ENCODE measurements around the gene NDEL1. TPM values are rescaled to one million over a fixed set of nuclear protein-coding genes. Genes with fewer than 3 reads are reported as not detected.
A peak's percentile ranks its signal among the peaks of the same experiment; 100 is the strongest.

The NDEL1 gene
- total and polyA plus RNA-seq, 3 donors from 2014 or later: 51.2 to 85.4 (median 73.1) TPM

DNA sequence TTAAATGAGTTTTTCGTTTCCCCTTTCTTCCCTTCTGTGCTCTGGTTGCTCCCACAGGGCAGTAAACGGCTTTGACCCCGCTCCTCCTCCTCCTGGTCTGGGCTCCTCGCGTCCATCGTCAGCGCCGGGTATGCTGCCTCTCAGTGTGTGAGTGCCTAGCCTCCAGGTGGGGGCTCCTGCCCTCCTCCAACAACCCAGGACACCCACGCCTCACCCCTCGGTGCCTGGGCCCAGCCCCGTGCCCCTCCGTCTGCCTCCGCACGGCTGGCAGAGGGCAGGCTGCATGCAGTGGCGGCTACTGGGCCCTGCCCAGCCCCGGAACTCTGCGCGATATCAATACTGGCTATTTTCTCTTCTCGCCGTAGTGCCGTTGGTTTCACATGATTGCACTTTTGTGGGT is 31.2 kb downstream of the NDEL1 start:
- H3K4me3 ChIP-seq: no peak overlapping the region
- intact Hi-C loops (cut with DNase I; ENCODE audit: low total_unique reads): no loop called here
- 91 to 95% methylated on average over 21 of the region's 21 CpGs for WGBS, 2 donors
- peaks cover 40% of the 10 kb centered on the region for H3K4me1 ChIP-seq
- no peak for DNase-seq
- no peak for TF ChIP-seq POLR2A (IDR thresholded peaks at IDR 0.05)
- TF ChIP-seq, protein P1, sequence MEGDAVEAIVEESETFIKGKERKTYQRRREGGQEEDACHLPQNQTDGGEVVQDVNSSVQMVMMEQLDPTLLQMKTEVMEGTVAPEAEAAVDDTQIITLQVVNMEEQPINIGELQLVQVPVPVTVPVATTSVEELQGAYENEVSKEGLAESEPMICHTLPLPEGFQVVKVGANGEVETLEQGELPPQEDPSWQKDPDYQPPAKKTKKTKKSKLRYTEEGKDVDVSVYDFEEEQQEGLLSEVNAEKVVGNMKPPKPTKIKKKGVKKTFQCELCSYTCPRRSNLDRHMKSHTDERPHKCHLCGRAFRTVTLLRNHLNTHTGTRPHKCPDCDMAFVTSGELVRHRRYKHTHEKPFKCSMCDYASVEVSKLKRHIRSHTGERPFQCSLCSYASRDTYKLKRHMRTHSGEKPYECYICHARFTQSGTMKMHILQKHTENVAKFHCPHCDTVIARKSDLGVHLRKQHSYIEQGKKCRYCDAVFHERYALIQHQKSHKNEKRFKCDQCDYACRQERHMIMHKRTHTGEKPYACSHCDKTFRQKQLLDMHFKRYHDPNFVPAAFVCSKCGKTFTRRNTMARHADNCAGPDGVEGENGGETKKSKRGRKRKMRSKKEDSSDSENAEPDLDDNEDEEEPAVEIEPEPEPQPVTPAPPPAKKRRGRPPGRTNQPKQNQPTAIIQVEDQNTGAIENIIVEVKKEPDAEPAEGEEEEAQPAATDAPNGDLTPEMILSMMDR (IDR thresholded peaks at IDR 0.05): no peak
- no peaks in the 10 kb centered on the region for H3K36me3 ChIP-seq (ENCODE audit: low read depth, missing control alignments)
- H3K9me3 ChIP-seq: no peaks in the 10 kb centered on the region
- no peak overlapping the region for H3K27ac ChIP-seq
- H3K27me3 ChIP-seq: no peaks in the 10 kb centered on the region

DNA sequence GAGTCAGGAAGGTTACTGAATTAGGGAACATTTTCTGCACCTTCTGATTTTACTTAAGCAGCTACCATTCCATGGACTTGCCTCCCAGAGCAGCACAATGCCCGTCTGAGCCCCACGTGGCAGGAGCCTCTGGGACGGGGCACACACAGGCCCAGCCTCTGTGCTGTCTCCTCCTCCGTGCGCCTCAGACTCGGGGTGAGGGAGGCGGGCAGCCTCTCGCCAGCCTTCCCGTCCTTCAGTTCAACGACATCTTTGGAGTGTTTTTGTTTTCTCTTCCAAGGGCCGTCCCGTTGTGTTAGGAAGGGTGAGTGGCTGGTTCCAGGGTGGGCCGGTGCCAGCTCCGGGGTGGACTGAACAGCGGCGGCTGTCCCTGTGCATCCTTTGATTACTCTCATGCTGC is 31.8 kb downstream of the NDEL1 start:
- TF ChIP-seq, protein P1 (IDR thresholded peaks at IDR 0.05): no peak
- no peak for TF ChIP-seq POLR2A (IDR thresholded peaks at IDR 0.05)
- 84 to 85% methylated on average over 14 to 16 of the region's 16 CpGs for WGBS, 2 donors
- Histone ChIP-seq H3K36me3 (ENCODE audit: low read depth, missing control alignments) (no peaks in the 10 kb centered on the region), H3K27ac (no peak overlapping the region), H3K4me3 (no peak overlapping the region), H3K4me1 (peaks cover 40% of the 10 kb centered on the region), H3K27me3 (no peaks in the 10 kb centered on the region), H3K9me3 (no peaks in the 10 kb centered on the region)
- intact Hi-C loops (cut with DNase I; ENCODE audit: low total_unique reads): no loop called here
- no peak for DNase-seq

DNA sequence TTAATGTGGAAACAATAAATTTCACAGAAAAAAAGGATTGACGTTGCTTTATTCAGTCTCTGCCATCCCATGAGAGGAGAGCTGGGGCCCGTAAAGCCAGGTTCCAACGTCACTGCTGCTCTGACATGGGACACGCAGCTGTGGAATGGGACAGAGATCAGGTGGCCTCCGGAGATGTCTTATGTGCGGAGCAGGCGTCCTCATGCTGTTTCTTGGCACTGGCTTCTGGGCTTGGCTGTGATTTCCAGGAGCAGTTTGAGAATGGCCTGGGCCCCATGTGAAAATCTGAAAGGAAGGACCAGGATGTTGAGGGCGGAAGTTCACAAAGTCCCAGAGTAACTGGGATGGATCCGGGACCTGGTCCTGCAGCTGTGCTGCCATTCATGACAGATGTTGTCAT is 32.4 kb downstream of the NDEL1 start:
- no peaks in the 10 kb centered on the region for H3K36me3 ChIP-seq (ENCODE audit: low read depth, missing control alignments)
- no peak overlapping the region for H3K4me3 ChIP-seq
- no peaks in the 10 kb centered on the region for H3K27me3 ChIP-seq
- no peak overlapping the region for H3K27ac ChIP-seq
- intact Hi-C loops (cut with DNase I; ENCODE audit: low total_unique reads): no loop called here
- no peaks in the 10 kb centered on the region for H3K9me3 ChIP-seq
- DNase-seq: no peak
- WGBS, 2 donors: 62 to 85% methylated on average over 9 of the region's 9 CpGs
- TF ChIP-seq POLR2A (IDR thresholded peaks at IDR 0.05): no peak
- TF ChIP-seq, protein P1 (IDR thresholded peaks at IDR 0.05): no peak
- H3K4me1 ChIP-seq: peaks cover 40% of the 10 kb centered on the region

DNA sequence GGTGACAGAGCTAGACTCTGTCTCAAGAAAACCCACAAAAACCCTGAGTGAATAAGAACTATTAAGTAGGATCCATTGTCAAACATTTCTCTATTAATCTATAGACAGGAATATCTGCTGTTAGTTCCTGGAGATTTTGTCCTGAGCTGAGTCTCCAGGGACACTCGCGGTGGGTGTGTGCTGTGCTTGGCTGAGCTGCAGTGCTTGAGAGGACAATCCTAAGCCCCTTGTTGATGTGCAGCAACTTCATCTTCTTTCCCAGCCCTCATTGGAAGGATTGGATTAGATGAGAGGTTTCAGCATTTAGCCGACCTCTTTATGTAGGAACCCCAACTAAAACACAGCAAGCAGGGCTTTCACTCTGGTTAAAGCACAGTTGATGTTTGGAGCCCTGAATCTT is 33.3 kb downstream of the NDEL1 start:
- WGBS, 2 donors: 71 to 80% methylated on average over 3 of the region's 3 CpGs
- Histone ChIP-seq H3K4me1 (peaks cover 40% of the 10 kb centered on the region), H3K9me3 (no peaks in the 10 kb centered on the region), H3K27ac (no peak overlapping the region), H3K27me3 (no peaks in the 10 kb centered on the region), H3K36me3 (ENCODE audit: low read depth, missing control alignments) (no peaks in the 10 kb centered on the region), H3K4me3 (no peak overlapping the region)
- TF ChIP-seq, protein P1 (IDR thresholded peaks at IDR 0.05): no peak
- no peak for TF ChIP-seq POLR2A (IDR thresholded peaks at IDR 0.05)
- DNase-seq: no peak
- intact Hi-C loops (cut with DNase I; ENCODE audit: low total_unique reads): no loop called here

DNA sequence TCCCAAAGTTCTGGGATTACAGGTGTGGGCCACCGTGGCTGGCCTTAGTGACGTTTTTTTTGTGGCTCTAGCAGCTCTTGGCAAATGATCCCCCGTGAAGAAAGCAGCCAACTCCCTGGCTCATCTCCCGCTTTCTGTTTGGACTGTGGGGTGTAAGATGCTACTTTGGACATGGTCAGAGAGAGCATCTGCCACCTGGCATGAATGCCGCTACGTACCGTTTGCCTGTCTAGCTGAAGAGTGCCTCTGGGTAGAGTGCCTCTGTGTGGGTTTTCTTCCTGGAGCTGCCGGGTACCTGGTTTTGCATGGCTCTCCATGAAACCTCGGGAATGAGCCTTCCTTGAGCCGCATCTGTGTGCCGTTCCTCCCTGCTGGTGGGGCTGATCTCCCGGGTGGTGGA is 34.3 kb downstream of the NDEL1 start:
- Histone ChIP-seq H3K4me3 (no peak overlapping the region), H3K27ac (peak overlapping the region; percentile 46 to 60), H3K9me3 (no peaks in the 10 kb centered on the region), H3K27me3 (no peaks in the 10 kb centered on the region), H3K36me3 (ENCODE audit: low read depth, missing control alignments) (no peaks in the 10 kb centered on the region), H3K4me1 (peaks cover 38% of the 10 kb centered on the region)
- 56 to 59% methylated on average over 9 to 12 of the region's 12 CpGs for WGBS, 2 donors
- DNase-seq: no peak
- TF ChIP-seq, protein P1 (IDR thresholded peaks at IDR 0.05): no peak
- TF ChIP-seq POLR2A (IDR thresholded peaks at IDR 0.05): no peak
- intact Hi-C loops (cut with DNase I; ENCODE audit: low total_unique reads): no loop called here
